ENCODE measurements around the gene OR4D2.

- no peak for TF ChIP-seq FOXM1 (IDR thresholded peaks at IDR 0.05; ENCODE audit: borderline replicate concordance, low read depth)
- no peak for TF ChIP-seq CEBPB (IDR thresholded peaks at IDR 0.05)
- TF ChIP-seq REST (IDR thresholded peaks at IDR 0.05; ENCODE audit: low read depth): no peak
- TF ChIP-seq RAD21 (IDR thresholded peaks at IDR 0.05; ENCODE audit: low read depth): no peak
- no peak for TF ChIP-seq CREB1 (IDR thresholded peaks at IDR 0.05; ENCODE audit: low read depth)
- no peak for TF ChIP-seq TAF1 (IDR thresholded peaks at IDR 0.05; ENCODE audit: low read depth)
- no peak for TF ChIP-seq EP300 (IDR thresholded peaks at IDR 0.05; ENCODE audit: borderline replicate concordance)
- no peak for TF ChIP-seq TCF12 (IDR thresholded peaks at IDR 0.05; ENCODE audit: low read depth)
These were observed 16.7 kb downstream of the OR4D2 start for GRCh38 chr17:58183514-58183913.

Measured in Ishikawa (cell line).